Calu3 (cell line): ENCODE data around the gene TSPAN11. TPM values are rescaled to one million over a fixed set of nuclear protein-coding genes. Genes with fewer than 3 reads are reported as not detected.

Source experiments
- BruUV-seq: library from RNA; stranded (reverse); fragments of 400-500 nt; replicated peaks from 2 replicates; lab custom pipeline; 2021; lab: Mats Ljungman, UMichigan
- CTCF ChIA-PET: fragments of 300-600 bp; sonication (Branson Sonifier 250); formaldehyde crosslinking; loops from one replicate; lab custom pipeline; 2022; ENCODE audit warnings: antibody characterized with exemption; lab: Charles Lee
- DNase-seq: peaks from one replicate; pipeline ENCODE4 v3.0.0; 2022
- H3K27ac Mint-ChIP-seq: one replicate; pipeline ENCODE4 v1.8.0; 2022; ENCODE audit warnings: mixed read lengths; ENCODE audit not compliant: unreplicated experiment
- H3K27me3 Mint-ChIP-seq: one replicate; pipeline ENCODE4 v1.8.0; 2022; ENCODE audit warnings: mixed read lengths; ENCODE audit not compliant: unreplicated experiment
- H3K36me3 Mint-ChIP-seq: one replicate; pipeline ENCODE4 v1.8.0; 2022; ENCODE audit warnings: mild to moderate bottlenecking, moderate library complexity, mixed read lengths; ENCODE audit not compliant: insufficient read depth, unreplicated experiment
- H3K4me1 Mint-ChIP-seq: one replicate; pipeline ENCODE4 v1.8.0; 2022; ENCODE audit warnings: mild to moderate bottlenecking, low read depth, mixed read lengths; ENCODE audit not compliant: unreplicated experiment
- H3K4me3 Mint-ChIP-seq: one replicate; pipeline ENCODE4 v1.8.0; 2022; ENCODE audit warnings: mild to moderate bottlenecking, low read depth, moderate library complexity, mixed read lengths; ENCODE audit not compliant: unreplicated experiment
- H3K9me3 Mint-ChIP-seq: one replicate; pipeline ENCODE4 v1.8.0; 2022; ENCODE audit warnings: low read depth, mixed read lengths; ENCODE audit not compliant: unreplicated experiment
- CTCF ChIP-seq: fragments of 200-600 bp; IDR thresholded peaks from one replicate; pipeline ENCODE4 v1.8.0; 2022; ENCODE audit warnings: antibody characterized with exemption; ENCODE audit not compliant: unreplicated experiment
- intact Hi-C: fragments of 100-400 bp; cut with micrococcal nuclease; formaldehyde crosslinking; loops from one replicate; pipeline ENCODE4 v1.10.0; 2022; ENCODE audit not compliant: unreplicated experiment
- total RNA-seq: library from RNA; stranded (reverse); gene quantifications from 2 replicates; pipeline ENCODE4 v1.2.3, GENCODE V29; 2022

The TSPAN11 gene
- total RNA-seq, 1 experiment from 2014 or later: not detected

DNA sequence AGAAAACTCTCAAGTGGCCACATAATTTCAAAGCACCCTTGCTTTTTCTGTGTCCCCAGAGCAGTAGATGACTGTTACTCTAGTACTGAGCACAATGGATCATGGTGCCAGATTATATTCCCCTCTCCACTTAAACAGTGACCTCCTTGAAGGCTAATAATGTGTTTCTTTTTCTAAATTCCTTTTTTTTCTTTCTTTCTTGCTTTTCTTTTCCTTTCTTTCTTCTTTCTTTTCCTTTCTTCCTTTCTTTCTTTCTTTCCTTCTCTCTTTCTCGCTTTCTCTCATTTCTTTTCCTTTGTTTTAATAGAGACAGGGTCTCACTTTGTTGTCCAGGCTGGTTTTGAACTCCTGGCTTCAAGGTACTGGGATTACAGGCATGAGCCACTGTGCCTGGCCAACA lies 26.2 kb upstream of the TSPAN11 start:
- no peak for TF ChIP-seq CTCF
- Mint-ChIP-seq H3K27ac (no peak overlapping the region), H3K4me3 (no peak overlapping the region), H3K4me1 (no peaks in the 10 kb centered on the region), H3K36me3 (no peaks in the 10 kb centered on the region), H3K27me3 (peaks cover 22% of the 10 kb centered on the region), H3K9me3 (no peaks in the 10 kb centered on the region)
- CTCF ChIA-PET: interaction anchor here (0.6 kb wide), 1 partner anchor 31 kb away, joined by 3 read pairs; no protein-coding TSS in a partner anchor
- no peak for DNase-seq
- intact Hi-C loops: no loop called here
- BruUV-seq: no TSS peak

- CTCF ChIA-PET: no interaction called here
- intact Hi-C loops: no loop called here
- no peak for TF ChIP-seq CTCF
Measured at GRCh38 chr12:30902001-30902400, 24.5 kb upstream of the TSPAN11 start.

GRCh38 chr12:30902596-30902995 lies 24.0 kb upstream of the TSPAN11 start:
- TF ChIP-seq CTCF: no peak
- CTCF ChIA-PET: no interaction called here
- H3K27ac Mint-ChIP-seq: no peak overlapping the region
- H3K27me3 Mint-ChIP-seq: peaks cover 9% of the 10 kb centered on the region
- no peaks in the 10 kb centered on the region for H3K4me1 Mint-ChIP-seq
- H3K36me3 Mint-ChIP-seq: no peaks in the 10 kb centered on the region
- H3K4me3 Mint-ChIP-seq: no peak overlapping the region
- no peaks in the 10 kb centered on the region for H3K9me3 Mint-ChIP-seq
- BruUV-seq: no TSS peak
- intact Hi-C loops: no loop called here
- DNase-seq: no peak

More at GRCh38 chr12:30902001-30902400, 24.5 kb upstream of the TSPAN11 start:
- no peak for DNase-seq
- BruUV-seq: no TSS peak
- Mint-ChIP-seq H3K9me3 (no peaks in the 10 kb centered on the region), H3K36me3 (no peaks in the 10 kb centered on the region), H3K27ac (no peak overlapping the region), H3K4me1 (no peaks in the 10 kb centered on the region), H3K4me3 (no peak overlapping the region), H3K27me3 (peaks cover 13% of the 10 kb centered on the region)

GRCh38 chr12:30905463-30906009 lies 21.0 kb upstream of the TSPAN11 start:
- Mint-ChIP-seq H3K27me3 (peaks cover 31% of the 10 kb centered on the region), H3K27ac (no peak overlapping the region), H3K9me3 (no peaks in the 10 kb centered on the region), H3K4me1 (no peaks in the 10 kb centered on the region), H3K4me3 (no peak overlapping the region), H3K36me3 (no peaks in the 10 kb centered on the region)
- CTCF ChIA-PET: no interaction called here
- no peak for TF ChIP-seq CTCF
- no TSS peak for BruUV-seq
- no peak for DNase-seq
- intact Hi-C loops: no loop called here
